ENCODE results near the gene ACOX1. TPM values are rescaled to one million over a fixed set of nuclear protein-coding genes. Genes with fewer than 3 reads are reported as not detected.

ACOX1 gene
- total RNA-seq, 3 donors from 2014 or later = 55.1 to 147 (median 55.3) TPM

GRCh38 chr17:76003915-76004314 is 24.9 kb upstream of the ACOX1 start:
- Histone ChIP-seq H3K9me3 (no peaks in the 10 kb centered on the region), H3K4me1 (no peaks in the 10 kb centered on the region), H3K4me3 (no peak overlapping the region), H3K27me3 (no peaks in the 10 kb centered on the region), H3K36me3 (no peaks in the 10 kb centered on the region), H3K27ac (no peak overlapping the region)
- intact Hi-C loops (cut with DNase I; ENCODE audit: low total_unique reads) = no loop called here
- TF ChIP-seq POLR2A (IDR thresholded peaks at IDR 0.05) = no peak
- TF ChIP-seq CTCF (IDR thresholded peaks at IDR 0.05) = no peak
- TF ChIP-seq POLR2AphosphoS5 (IDR thresholded peaks at IDR 0.05) = no peak
- DNase-seq (ENCODE audit: low spot score in 2 of 2) = no peak

GRCh38 chr17:76002100-76002499 is 23.1 kb upstream of the ACOX1 start:
- H3K27ac ChIP-seq = no peak overlapping the region
- TF ChIP-seq CTCF (IDR thresholded peaks at IDR 0.05) (no peak), POLR2AphosphoS5 (IDR thresholded peaks at IDR 0.05) (no peak), POLR2A (IDR thresholded peaks at IDR 0.05) (no peak)
- no peak overlapping the region for H3K4me3 ChIP-seq
- H3K4me1 ChIP-seq = peaks cover 0 to under 1% of the 10 kb centered on the region in 2 donors
- H3K27me3 ChIP-seq = no peaks in the 10 kb centered on the region
- no peak for DNase-seq (ENCODE audit: low spot score in 2 of 2)
- no peaks in the 10 kb centered on the region for H3K9me3 ChIP-seq
- intact Hi-C loops (cut with DNase I; ENCODE audit: low total_unique reads) = no loop called here
- H3K36me3 ChIP-seq = no peaks in the 10 kb centered on the region

GRCh38 chr17:76000755-76001521 is 22.0 kb upstream of the ACOX1 start, which contains the start of gene CDK3:
Gene CDK3, plus strand, starts transcription at chr17:76000855. Its CDS starts 571 bp downstream, at chr17:76001426.
- H3K4me3 ChIP-seq = no peak within 1 kb of the TSS
- no peak for TF ChIP-seq CTCF (IDR thresholded peaks at IDR 0.05)
- no peak for TF ChIP-seq POLR2AphosphoS5 (IDR thresholded peaks at IDR 0.05)
- TF ChIP-seq POLR2A (IDR thresholded peaks at IDR 0.05) = no peak
- H3K4me1 ChIP-seq = peaks cover 0 to 3% of the 10 kb centered on the region in 2 donors
- H3K36me3 ChIP-seq = no peaks in the 10 kb centered on the region
- no peak within 1 kb of the TSS for H3K27ac ChIP-seq
- no peaks in the 10 kb centered on the region for H3K27me3 ChIP-seq
- no peak for DNase-seq (ENCODE audit: low spot score in 2 of 2)
- no peaks in the 10 kb centered on the region for H3K9me3 ChIP-seq
- intact Hi-C loops (cut with DNase I; ENCODE audit: low total_unique reads) = no loop called here

- H3K27me3 ChIP-seq = no peaks in the 10 kb centered on the region
- no peak overlapping the region for H3K4me3 ChIP-seq
- peaks cover 0 to 3% of the 10 kb centered on the region in 2 donors for H3K4me1 ChIP-seq
- no peak for DNase-seq (ENCODE audit: low spot score in 2 of 2)
- intact Hi-C loops (cut with DNase I; ENCODE audit: low total_unique reads) = no loop called here
- H3K27ac ChIP-seq = no peak overlapping the region
- no peaks in the 10 kb centered on the region for H3K36me3 ChIP-seq
- TF ChIP-seq POLR2A (IDR thresholded peaks at IDR 0.05) (no peak), CTCF (IDR thresholded peaks at IDR 0.05) (peak in 2 of 3 donors; percentile 31 to 40)
- no peaks in the 10 kb centered on the region for H3K9me3 ChIP-seq
Measured at GRCh38 chr17:76000016-76000754, 21.2 kb upstream of the ACOX1 start.

- H3K27me3 ChIP-seq = no peaks in the 10 kb centered on the region
- no peak for DNase-seq (ENCODE audit: low spot score in 2 of 2)
- intact Hi-C loops (cut with DNase I; ENCODE audit: low total_unique reads) = loop anchor here (2.0 kb wide), 1 partner anchor 244 kb away; no protein-coding TSS in a partner anchor
- no peaks in the 10 kb centered on the region for H3K9me3 ChIP-seq
- TF ChIP-seq POLR2A (IDR thresholded peaks at IDR 0.05) = no peak
- TF ChIP-seq POLR2AphosphoS5 (IDR thresholded peaks at IDR 0.05) = no peak
- TF ChIP-seq CTCF (IDR thresholded peaks at IDR 0.05) = no peak
- no peak overlapping the region for H3K4me3 ChIP-seq
- H3K36me3 ChIP-seq = no peaks in the 10 kb centered on the region
- H3K27ac ChIP-seq = no peak overlapping the region
- peaks cover 0 to 3% of the 10 kb centered on the region in 2 donors for H3K4me1 ChIP-seq
Measured at GRCh38 chr17:75998327-75998795, 19.4 kb upstream of the ACOX1 start.
